HFFc6 (cell line): ENCODE results near the gene FMN2. TPM values are rescaled to one million over a fixed set of nuclear protein-coding genes. Genes with fewer than 3 reads are reported as not detected.

Source experiments
- DNase-seq: peaks from one replicate; pipeline ENCODE4 v3.0.0-alpha.2; 2018
- H3K27ac Mint-ChIP-seq: 2 replicates; pipeline ENCODE4 v1.8.0; 2020; ENCODE audit warnings: mild to moderate bottlenecking, mixed read lengths
- H3K27me3 Mint-ChIP-seq: 2 replicates; pipeline ENCODE4 v1.8.0; 2021; ENCODE audit warnings: mild to moderate bottlenecking, moderate library complexity, mixed read lengths; ENCODE audit not compliant: insufficient read depth
- H3K36me3 Mint-ChIP-seq: 2 replicates; pipeline ENCODE4 v1.8.0; 2021; ENCODE audit warnings: low read depth, mixed read lengths
- H3K4me1 Mint-ChIP-seq: 2 replicates; pipeline ENCODE4 v1.8.0; 2020; ENCODE audit warnings: low read depth, mixed read lengths
- H3K4me3 Mint-ChIP-seq: 2 replicates; pipeline ENCODE4 v1.8.0; 2020; ENCODE audit warnings: mild to moderate bottlenecking, moderate library complexity, mixed read lengths
- H3K9me3 Mint-ChIP-seq: 2 replicates; pipeline ENCODE4 v1.8.0; 2020; ENCODE audit warnings: mild to moderate bottlenecking, mixed read lengths
- CTCF ChIP-seq: fragments of 200-600 bp; sonication (generic); IDR thresholded peaks from 2 replicates; pipeline ENCODE4 v1.5.0; 2021; ENCODE audit warnings: antibody characterized with exemption, mild to moderate bottlenecking
- total RNA-seq, 6 experiments: library from RNA; stranded (reverse); fragmentation: NEBNext Ultra II Directional; extraction: Animal tissue kit (Norgen Biotek cat#: 25700); gene quantifications; 2 replicates in 1 of 6; 3 replicates in 5 of 6; pipeline ENCODE4 v1.2.3, GENCODE V29; 2021

Gene FMN2
- total RNA-seq, 6 experiments from 2014 or later, result 82.6 to 115 (median 96.4) TPM

- Mint-ChIP-seq H3K4me1 (no peaks in the 10 kb centered on the region), H3K4me3 (no peak overlapping the region), H3K9me3 (no peaks in the 10 kb centered on the region), H3K27ac (no peak overlapping the region), H3K27me3 (no peaks in the 10 kb centered on the region), H3K36me3 (no peaks in the 10 kb centered on the region)
- no peak for DNase-seq
- TF ChIP-seq CTCF, result no peak
Observed at GRCh38 chr1:240522122-240522822, 430.6 kb downstream of the FMN2 start.

- no peak for TF ChIP-seq CTCF
- Mint-ChIP-seq H3K36me3 (no peaks in the 10 kb centered on the region), H3K27me3 (no peaks in the 10 kb centered on the region; the same call in 1 of the 2 replicates), H3K4me1 (no peaks in the 10 kb centered on the region), H3K9me3 (no peaks in the 10 kb centered on the region), H3K4me3 (no peak overlapping the region), H3K27ac (no peak overlapping the region)
- DNase-seq, result no peak
Observed at GRCh38 chr1:240524356-240525069, 432.8 kb downstream of the FMN2 start.
